ENCODE results near the gene DDA1.

DNA sequence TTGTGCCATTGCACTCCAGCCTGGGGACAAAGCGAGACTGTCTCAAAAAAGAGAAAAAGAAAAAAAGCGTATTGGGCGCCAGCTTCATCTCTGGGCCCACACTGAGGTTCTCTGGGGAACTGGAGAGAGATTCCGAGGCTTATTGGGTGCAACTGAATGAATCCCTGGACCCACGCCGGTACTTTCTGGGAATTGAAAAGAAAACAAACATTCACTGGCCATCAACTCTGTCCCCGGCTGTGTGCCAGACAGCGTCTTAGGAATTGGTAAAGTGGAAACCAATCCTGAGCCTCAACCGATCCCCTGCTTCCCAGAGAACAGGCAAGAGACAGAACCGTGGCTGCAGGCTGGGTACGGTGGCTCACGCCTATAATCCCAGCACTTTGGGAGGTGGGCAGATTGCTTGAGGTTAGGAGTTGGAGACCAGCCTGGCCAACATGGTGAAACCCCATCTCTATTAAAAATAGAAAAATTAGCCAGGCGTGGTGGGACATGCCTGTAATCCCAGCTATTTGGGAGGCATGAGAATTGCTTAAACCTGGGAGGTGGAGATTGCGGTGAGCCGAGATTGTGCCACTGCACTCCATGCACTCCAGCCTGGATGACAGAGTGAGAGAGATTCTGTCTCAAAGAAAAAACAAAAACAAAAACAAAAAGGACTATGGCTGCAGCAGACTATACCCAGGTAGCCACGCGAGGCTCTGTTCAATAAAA lies 16.7 kb downstream of the DDA1 start:
- TF ChIP-seq, protein P1, sequence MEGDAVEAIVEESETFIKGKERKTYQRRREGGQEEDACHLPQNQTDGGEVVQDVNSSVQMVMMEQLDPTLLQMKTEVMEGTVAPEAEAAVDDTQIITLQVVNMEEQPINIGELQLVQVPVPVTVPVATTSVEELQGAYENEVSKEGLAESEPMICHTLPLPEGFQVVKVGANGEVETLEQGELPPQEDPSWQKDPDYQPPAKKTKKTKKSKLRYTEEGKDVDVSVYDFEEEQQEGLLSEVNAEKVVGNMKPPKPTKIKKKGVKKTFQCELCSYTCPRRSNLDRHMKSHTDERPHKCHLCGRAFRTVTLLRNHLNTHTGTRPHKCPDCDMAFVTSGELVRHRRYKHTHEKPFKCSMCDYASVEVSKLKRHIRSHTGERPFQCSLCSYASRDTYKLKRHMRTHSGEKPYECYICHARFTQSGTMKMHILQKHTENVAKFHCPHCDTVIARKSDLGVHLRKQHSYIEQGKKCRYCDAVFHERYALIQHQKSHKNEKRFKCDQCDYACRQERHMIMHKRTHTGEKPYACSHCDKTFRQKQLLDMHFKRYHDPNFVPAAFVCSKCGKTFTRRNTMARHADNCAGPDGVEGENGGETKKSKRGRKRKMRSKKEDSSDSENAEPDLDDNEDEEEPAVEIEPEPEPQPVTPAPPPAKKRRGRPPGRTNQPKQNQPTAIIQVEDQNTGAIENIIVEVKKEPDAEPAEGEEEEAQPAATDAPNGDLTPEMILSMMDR (IDR thresholded peaks at IDR 0.05), result no peak
- TF ChIP-seq POLR2A (IDR thresholded peaks at IDR 0.05), result no peak

Measured in adrenal gland (tissue), 5 donors.